MCF 10A (cell line): ENCODE measurements around the gene STXBP1. TPM values are rescaled to one million over a fixed set of nuclear protein-coding genes. Genes with fewer than 3 reads are reported as not detected.

Experiments used
- Bru-seq: library from RNA; stranded (reverse); fragments of 400-500 nt; gene quantifications from one replicate; lab custom pipeline; 2021; lab: Mats Ljungman, UMichigan
- BruChase-seq, 2 experiments: library from RNA; stranded (reverse); fragments of 400-500 nt; gene quantifications; one replicate each; lab custom pipeline; 2021; lab: Mats Ljungman, UMichigan
- BruUV-seq: library from RNA; stranded (reverse); fragments of 400-500 nt; replicated peaks from 2 replicates; lab custom pipeline; 2021; lab: Mats Ljungman, UMichigan
- CTCF ChIA-PET: fragments of 300-600 bp; sonication (Branson Sonifier 250); formaldehyde crosslinking; extraction: SDS; loops from one replicate; lab custom pipeline; 2021; ENCODE audit warnings: antibody characterized with exemption, inconsistent platforms; lab: Yijun Ruan, JAX
- POLR2A ChIA-PET: fragments of 300-600, 350-650 bp; sonication (Branson Sonifier 250); formaldehyde crosslinking; extraction: SDS; loops from one replicate; lab custom pipeline; 2020; ENCODE audit warnings: antibody characterized with exemption, inconsistent platforms; lab: Yijun Ruan, JAX
- DNase-seq: peaks from one replicate; pipeline ENCODE4 v3.0.0-alpha.2; 2018; ENCODE audit not compliant: unreplicated experiment
- H3K27ac Mint-ChIP-seq: one replicate; pipeline ENCODE4 v1.8.0; 2022; ENCODE audit warnings: mild to moderate bottlenecking, low read depth, mixed read lengths; ENCODE audit not compliant: unreplicated experiment
- H3K27me3 Mint-ChIP-seq: one replicate; pipeline ENCODE4 v1.8.0; 2022; ENCODE audit warnings: mixed read lengths; ENCODE audit not compliant: insufficient read depth, unreplicated experiment
- H3K36me3 Mint-ChIP-seq: one replicate; pipeline ENCODE4 v1.8.0; 2022; ENCODE audit warnings: mild to moderate bottlenecking, moderate library complexity, mixed read lengths; ENCODE audit not compliant: insufficient read depth, unreplicated experiment
- H3K4me1 Mint-ChIP-seq: one replicate; pipeline ENCODE4 v1.8.0; 2022; ENCODE audit warnings: mixed read lengths; ENCODE audit not compliant: insufficient read depth, unreplicated experiment
- H3K4me3 Mint-ChIP-seq: one replicate; pipeline ENCODE4 v1.8.0; 2022; ENCODE audit warnings: mild to moderate bottlenecking, moderate library complexity, mixed read lengths; ENCODE audit not compliant: unreplicated experiment
- H3K9me3 Mint-ChIP-seq: one replicate; pipeline ENCODE4 v1.8.0; 2022; ENCODE audit warnings: mixed read lengths; ENCODE audit not compliant: unreplicated experiment
- CTCF ChIP-seq: fragments of 200-600 bp; IDR thresholded peaks from one replicate; pipeline ENCODE4 v1.8.0; 2022; ENCODE audit warnings: antibody characterized with exemption, mild to moderate bottlenecking; ENCODE audit not compliant: unreplicated experiment
- intact Hi-C: fragments of 100-400 bp; cut with micrococcal nuclease; formaldehyde crosslinking; loops from 2 replicates; pipeline ENCODE4 v1.14.1; 2022
- long read RNA-seq: library from polyadenylated mRNA; stranded (forward); transcript quantifications from one replicate; pipeline ENCODE4 v2.0.0, GENCODE V29; 2022
- total RNA-seq: library from RNA; stranded (reverse); gene quantifications from 2 replicates; pipeline ENCODE4 v1.2.3, GENCODE V29; 2022

The STXBP1 gene
- total RNA-seq (20.0 and 36.6 TPM in 2 replicates), Bru-seq, nascent RNA (percentile 51 among the genes with signal in this experiment), BruChase-seq, experiment 1, labeled RNA remaining after a 6-hour chase (percentile 61 among the genes with signal in this experiment), BruChase-seq, experiment 2, labeled RNA remaining after a 2-hour chase (percentile 58 among the genes with signal in this experiment)
- long read RNA-seq, transcript STXBP1-201 (19 exons, 3,765 nt): major isoform, 22 of 47 reads
- long read RNA-seq, partial matches to known transcripts: 15 of 47 reads
- long read RNA-seq, other reads (novel, unspliced or antisense): 9 of 47 reads

GRCh38 chr9:127611899-127612790, at the start of gene STXBP1:
TSS of gene STXBP1 (plus strand) at chr9:127612277. CDS start at chr9:127612404, 127 bp downstream.
- H3K9me3 Mint-ChIP-seq: no peaks in the 10 kb centered on the region
- H3K4me1 Mint-ChIP-seq: peaks cover 21% of the 10 kb centered on the region
- BruUV-seq: no TSS peak
- POLR2A ChIA-PET: interaction anchor here (0.5 to 2.0 kb wide), 15 partner anchors 12 to 482 kb away, joined by 3 to 13 read pairs (median 3); partner anchors contain the start of genes PTRH1 and TTC16
- no peaks in the 10 kb centered on the region for H3K27me3 Mint-ChIP-seq
- H3K36me3 Mint-ChIP-seq: no peaks in the 10 kb centered on the region
- peak within 1 kb of the TSS; percentile 86 for H3K4me3 Mint-ChIP-seq
- H3K27ac Mint-ChIP-seq: peak within 1 kb of the TSS; percentile 64
- peak; percentile 81 for DNase-seq
- intact Hi-C loops: loop anchor here (5.0 kb wide), 1 partner anchor 110 kb away; no protein-coding TSS in a partner anchor
- CTCF ChIA-PET: interaction anchor here (0.6 to 1.5 kb wide), 8 partner anchors 9 to 492 kb away, joined by 3 to 11 read pairs (median 4); partner anchors contain the start of gene CDK9
- no peak for TF ChIP-seq CTCF

GRCh38 chr9:127562279-127562796, 49.7 kb upstream of the STXBP1 start:
- ChIA-PET CTCF (interaction anchor here (0.7 to 1.4 kb wide), 4 partner anchors 10 to 152 kb away, joined by 3 read pairs; no protein-coding TSS in a partner anchor), POLR2A (interaction anchor here (0.6 to 2.6 kb wide), 12 partner anchors 10 to 178 kb away, joined by 3 to 32 read pairs (median 6); partner anchors contain the start of genes LRSAM1 and RPL12)
- Mint-ChIP-seq H3K27ac (peak overlapping the region; percentile 87), H3K36me3 (peaks cover 75% of the 10 kb centered on the region), H3K27me3 (no peaks in the 10 kb centered on the region), H3K9me3 (no peaks in the 10 kb centered on the region), H3K4me3 (peak overlapping the region; percentile 72), H3K4me1 (peaks cover 39% of the 10 kb centered on the region)
- TSS peak; percentile 80 for BruUV-seq
- TF ChIP-seq CTCF: no peak
- intact Hi-C loops: loop anchor here (2.0 kb wide), 1 partner anchor 16 kb away; no protein-coding TSS in a partner anchor
- DNase-seq: peak; percentile 28

GRCh38 chr9:127562841-127563401, 49.2 kb upstream of the STXBP1 start:
- ChIA-PET POLR2A (interaction anchor here (1.2 to 2.6 kb wide), 5 partner anchors 10 to 112 kb away, joined by 3 to 32 read pairs (median 8); partner anchors contain the start of genes LRSAM1 and RPL12), CTCF (no interaction called here)
- intact Hi-C loops: loop anchor here (2.0 kb wide), 1 partner anchor 16 kb away; no protein-coding TSS in a partner anchor
- peaks cover 39% of the 10 kb centered on the region for H3K4me1 Mint-ChIP-seq
- H3K27me3 Mint-ChIP-seq: no peaks in the 10 kb centered on the region
- peak overlapping the region; percentile 72 for H3K4me3 Mint-ChIP-seq
- DNase-seq: peak; percentile 52
- peaks cover 80% of the 10 kb centered on the region for H3K36me3 Mint-ChIP-seq
- TF ChIP-seq CTCF: no peak
- no peaks in the 10 kb centered on the region for H3K9me3 Mint-ChIP-seq
- BruUV-seq: no TSS peak
- peak overlapping the region; percentile 87 for H3K27ac Mint-ChIP-seq
